HG03066 (cell line): Measurements from ENCODE around the gene MRPL53.
"Not testable (repeated sequence)": the region's sequence is repeated elsewhere in the genome, so short reads cannot be mapped to it uniquely, and the experiment has no call there.

ENCODE experiments used
- ATAC-seq: cut with Tn5 transposase; IDR thresholded peaks from one replicate; pipeline ENCODE4 v1.9.1; 2021; ENCODE audit warnings: low read depth; ENCODE audit not compliant: unreplicated experiment

MRPL53 gene

GRCh38 chr2:74454654-74455511 is 17.6 kb downstream of the MRPL53 start, which contains the start of gene INO80B:
INO80B (plus strand) TSS chr2:74455087; CDS start chr2:74455117, 30 bp downstream.
- ATAC-seq, result peak; percentile 37

- no peak for ATAC-seq
Observed at GRCh38 chr2:74450570-74451190, 21.8 kb downstream of the MRPL53 start.

GRCh38 chr2:74448771-74449170 is 23.7 kb downstream of the MRPL53 start:
- ATAC-seq, result no peak

DNA sequence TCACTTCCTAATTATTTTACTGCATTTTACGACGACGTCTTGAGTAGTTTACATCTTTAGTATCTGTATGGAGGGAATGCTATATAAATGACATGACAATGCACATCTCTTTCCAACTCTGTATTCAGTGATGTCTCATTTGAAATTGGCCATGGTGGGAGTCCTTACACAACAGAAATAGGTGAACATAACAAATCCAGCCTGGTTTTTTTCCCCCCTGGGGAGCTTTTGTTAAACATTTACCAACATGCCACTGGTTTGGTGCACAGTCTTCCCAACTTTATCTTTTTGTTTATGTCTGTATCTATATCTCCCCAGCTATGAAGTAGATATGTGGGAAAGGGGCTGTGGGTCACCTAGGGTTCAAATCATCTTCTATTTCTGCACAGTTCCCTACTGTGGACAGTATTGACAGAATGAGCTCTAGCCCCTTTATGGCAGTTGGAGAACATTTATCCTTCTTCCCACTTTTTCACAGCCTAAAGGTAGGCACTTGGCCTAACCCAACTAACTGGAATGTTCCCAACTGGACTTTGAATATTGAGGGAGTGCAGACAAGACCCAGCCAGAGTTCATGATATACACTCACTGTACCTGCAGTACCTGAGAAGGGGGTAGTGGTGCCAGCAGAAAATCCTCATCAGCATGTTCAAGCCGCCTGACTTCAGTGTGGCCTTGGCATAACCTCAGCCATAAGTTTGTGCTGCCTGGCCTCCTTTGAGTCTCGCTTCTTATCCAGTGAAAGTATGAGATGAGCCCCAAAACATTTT is 25.1 kb downstream of the MRPL53 start:
- ATAC-seq, result no peak

DNA sequence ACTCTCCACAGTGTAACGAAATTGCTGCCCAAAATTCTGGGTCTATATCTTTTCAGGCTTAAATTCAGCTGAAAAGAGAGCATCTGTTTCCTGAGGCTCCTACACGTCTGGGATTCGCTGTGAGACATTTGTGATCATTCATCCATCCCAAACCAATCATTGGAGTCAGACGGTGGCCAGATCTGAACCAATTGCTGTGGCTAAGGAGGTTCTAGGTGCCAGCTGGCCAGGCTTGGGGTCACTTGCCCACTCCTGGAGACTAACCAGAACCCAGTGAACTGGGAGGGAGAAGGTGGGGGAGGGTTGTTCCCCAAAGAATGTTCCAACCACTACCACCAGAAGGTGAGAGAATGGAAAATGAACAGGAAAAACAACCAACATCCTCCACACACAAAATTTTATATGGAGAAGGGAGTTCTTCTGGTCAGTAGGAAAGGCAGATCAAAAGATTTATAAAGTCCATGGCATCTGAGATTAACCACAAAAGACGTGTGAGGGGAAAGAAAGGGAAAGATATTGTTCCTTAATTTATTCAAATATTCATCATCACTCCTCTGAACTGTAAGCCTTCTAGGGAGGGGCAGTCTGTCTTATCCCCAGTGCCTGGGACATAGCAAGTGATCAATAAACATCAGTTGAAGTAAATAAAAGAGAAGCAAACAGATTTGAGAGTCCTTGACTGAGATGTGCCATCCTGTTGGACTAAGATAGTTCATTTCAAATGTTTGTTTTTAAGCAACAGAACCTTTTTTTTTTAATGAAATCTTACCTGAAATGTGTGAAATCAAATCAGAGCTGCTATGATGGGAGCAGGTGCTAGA is 27.8 kb downstream of the MRPL53 start:
- no peak for ATAC-seq

DNA sequence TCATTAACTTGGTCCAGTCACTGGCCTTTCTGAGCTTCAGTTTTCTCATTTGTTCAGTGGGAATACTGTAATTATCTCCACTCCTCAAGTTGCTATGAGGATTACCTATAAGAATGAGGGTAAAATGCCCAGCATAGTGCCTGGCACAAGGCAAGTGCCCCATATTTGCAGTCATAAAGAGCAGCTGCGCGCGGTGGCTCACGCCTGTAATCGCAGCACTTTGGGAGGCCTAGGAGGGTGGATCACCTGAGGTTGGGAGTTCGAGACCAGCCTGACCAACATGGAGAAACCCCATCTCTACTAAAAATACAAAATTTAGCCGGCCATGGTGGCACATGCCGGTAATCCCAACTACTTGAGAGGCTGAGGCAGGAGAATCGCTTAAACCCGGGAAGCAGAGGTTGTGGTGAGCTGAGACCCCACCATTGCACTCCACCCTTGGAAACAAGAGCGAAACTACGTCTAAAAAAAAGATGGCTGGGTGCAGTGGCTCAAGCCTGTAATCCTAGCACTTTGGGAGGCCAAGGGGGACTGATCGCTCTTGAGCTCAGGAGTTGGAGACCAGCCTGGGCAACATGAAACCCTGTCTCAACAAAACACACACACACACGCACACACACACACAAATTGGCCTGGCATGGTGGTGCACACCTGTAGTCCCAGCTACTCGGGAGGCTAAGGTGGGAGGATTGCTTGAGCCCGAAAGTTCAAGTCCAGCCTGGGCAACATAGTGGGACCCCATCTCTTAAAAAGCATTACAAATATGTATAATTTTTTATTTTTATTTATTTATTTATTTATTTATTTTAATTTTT is 29.8 kb downstream of the MRPL53 start:
- not testable (repeated sequence) for ATAC-seq

DNA sequence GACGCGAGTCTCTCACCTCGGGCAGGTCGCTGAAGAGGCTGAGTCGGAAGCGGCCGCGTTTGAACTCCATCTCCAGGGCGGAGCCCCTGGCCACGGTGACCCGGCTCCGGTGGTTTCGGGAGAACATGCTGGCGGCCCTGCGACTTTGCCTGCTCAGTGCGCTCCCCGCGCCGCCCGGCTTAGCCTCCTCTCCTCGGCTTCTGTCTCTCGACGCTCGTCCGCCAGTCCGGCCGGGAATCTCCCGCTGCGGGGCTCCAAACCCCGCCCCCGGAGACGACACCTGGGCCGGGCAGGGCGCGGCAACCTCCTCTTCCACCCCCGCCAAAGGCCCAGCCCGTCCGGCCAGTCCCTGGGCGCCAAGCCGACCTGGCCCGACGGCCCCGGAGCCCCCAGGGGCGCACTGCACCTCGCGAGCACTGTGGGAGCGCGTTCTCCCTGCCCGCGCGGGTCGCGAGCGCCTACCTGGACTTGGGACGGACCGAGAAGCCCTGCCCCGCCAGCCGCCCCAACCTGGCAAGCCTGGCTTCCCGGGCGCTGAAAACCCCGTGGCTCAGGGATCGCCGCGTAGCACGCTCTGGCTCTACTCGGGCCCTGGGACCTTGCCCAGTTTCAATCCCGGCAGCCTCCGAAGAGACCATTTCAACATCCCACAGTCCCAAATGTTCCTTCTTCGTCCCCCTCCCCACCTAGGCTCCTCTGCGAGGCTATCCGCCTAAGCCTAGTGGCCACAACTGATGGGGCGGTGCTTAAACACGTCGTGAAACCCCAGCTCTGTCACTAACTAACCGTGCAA is 30.6 kb downstream of the MRPL53 start, which contains the start of gene RTKN:
TSS of gene RTKN (minus strand) at position 248 of the 793 bp plus-strand sequence. CDS start at position 127, 121 bp downstream.
- ATAC-seq, result no peak

- ATAC-seq, result no peak
Observed at GRCh38 chr2:74441170-74441689, 31.2 kb downstream of the MRPL53 start.

- peak; percentile 87 for ATAC-seq
Observed at GRCh38 chr2:74440378-74441169, 31.9 kb downstream of the MRPL53 start.

DNA sequence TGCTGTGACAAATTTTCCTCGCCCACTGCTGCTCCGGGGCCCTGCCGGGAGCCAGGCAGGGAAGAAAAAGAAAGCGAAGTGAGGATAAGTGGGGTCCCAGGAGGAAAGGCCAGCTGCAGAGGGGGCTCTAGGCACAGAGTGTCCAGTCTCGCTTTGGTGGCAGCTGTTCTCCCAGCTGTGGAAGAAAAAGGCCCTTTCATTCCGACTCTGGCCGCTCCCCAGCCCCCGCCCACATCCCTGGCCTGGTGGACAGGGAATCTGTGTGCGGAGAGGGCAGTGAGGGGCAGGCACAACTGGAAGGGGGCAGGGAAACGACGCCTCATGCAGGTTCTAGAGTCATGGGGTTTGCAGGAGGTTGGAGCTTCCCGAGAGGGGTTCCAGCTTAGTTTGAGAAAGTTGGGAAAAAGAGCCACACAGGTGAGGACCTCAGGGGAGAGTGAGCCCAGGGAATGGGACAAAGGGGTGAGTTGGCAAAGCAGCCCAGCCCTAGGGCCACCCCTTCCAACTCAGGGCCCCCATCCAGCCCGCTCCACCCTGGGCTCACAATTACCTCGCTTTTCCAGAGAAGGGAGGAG is 32.6 kb downstream of the MRPL53 start:
- peak; percentile 3 for ATAC-seq

- ATAC-seq, result no peak
Observed at GRCh38 chr2:74439373-74439772, 33.1 kb downstream of the MRPL53 start.

DNA sequence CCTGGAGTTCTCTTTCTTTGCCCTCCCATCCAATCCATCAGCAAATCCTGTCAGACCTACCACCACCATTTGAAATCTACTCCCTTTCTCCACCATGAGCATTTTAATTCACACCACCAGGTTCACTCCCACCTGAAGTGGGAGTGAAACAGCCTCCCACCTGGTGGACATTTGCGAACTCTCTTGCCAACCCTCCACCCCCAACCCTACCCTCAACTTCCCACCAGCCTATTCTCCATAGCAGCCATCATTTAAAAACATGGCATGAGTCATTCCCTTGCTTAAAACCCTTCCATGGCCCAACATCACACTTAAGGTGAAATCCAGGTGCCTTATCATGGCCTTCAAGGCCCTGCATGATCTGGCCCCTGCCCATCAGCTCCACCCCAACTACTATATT is 34.2 kb downstream of the MRPL53 start:
- no peak for ATAC-seq

DNA sequence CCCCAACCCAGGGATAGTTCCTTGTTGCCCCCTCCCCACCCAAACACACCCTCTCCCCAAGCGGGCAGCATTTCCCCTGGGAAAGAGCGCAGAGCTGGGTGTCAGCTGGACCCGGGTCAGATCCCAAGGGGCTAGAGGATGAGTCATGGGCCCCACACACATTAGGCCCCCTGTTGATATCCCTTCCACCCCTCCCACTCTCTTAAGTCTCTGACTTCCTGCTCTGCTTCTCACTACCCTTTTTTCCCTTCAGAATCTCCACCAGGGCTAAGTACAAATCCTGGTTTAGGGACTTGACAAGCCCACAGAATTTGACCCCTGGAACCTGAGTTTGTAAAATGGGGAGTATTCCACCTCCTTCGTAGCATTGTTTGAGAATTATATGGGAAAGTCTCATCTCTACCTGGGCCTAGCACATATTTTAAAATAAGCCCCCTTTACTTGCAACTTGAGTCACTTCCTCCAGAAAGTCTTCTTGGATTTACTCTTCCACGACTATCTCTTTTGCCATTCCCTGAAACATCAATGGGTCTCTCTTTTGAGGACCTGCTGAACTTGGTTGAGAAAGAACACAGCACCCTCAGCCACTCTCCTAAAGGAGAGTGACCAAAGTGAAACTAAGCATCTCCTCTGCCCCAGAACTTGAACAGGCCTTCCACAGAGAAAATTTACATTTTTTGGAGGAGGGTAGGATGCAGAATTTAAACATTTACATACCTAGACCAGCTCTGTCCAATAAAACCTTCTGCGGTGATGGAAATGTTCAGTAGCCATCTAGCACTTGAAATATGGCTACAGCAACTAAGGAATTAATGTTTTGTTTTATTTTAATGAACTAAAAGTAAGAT is 35.4 kb downstream of the MRPL53 start:
- ATAC-seq, result no peak

DNA sequence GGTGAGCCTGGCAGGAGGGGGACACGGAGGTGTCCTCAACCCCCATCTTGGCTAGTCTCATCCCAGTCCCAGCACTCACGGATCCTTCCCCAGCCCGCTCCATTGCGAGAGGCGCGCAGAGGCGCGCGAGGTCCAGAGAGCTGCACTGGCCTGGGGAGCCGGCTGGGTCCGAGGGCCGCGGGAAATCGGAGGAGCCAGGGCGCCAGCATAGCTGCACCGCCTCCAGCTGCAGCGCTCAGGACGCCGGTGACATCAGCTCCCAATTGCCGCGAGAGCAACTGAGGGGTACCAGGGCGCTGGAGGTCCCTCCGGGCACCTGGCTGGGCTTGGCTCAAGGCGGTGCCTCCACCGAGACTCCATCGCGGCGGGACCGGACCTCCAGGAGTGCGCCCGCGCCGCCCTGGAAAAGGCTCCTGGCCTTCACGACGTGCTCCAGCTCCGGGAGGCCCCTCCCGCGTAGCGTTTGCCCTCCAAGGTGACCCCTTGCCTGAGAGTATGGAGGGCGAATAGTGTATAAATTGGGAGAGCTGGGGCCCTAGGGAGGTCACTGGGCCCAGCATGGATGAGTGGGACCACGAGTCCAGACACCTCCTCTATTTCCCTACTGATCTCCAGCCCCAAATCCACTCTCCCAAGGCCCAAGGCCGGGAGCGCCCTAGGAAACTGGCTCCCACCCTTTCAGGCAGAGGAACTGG is 36.2 kb downstream of the MRPL53 start:
- no peak for ATAC-seq

GRCh38 chr2:74430502-74430901 is 42.0 kb downstream of the MRPL53 start:
- ATAC-seq, result no peak
